ENCODE measurements around the gene ARGLU1.

DNA sequence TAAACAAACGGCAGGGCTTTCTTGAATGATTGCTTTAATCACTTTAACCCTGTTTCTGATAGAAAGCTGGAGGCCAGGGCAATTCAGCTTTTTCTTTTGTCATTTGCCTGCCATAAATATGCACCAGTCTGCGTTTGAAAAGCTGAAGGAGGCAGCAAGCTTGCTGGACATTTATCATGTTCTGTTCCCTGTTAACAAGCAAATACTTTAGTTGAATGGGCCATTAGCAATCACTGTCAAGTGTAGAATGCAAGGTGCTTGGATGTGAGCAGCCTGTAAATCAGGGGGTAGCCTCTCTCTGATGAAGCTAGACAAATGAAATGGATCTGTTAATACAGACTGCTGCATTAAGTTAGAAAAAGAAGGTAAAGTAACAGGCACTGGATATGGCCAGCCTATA lies 40.1 kb downstream of the ARGLU1 start:
- TF ChIP-seq TP53 (CRISPR knock-in tag; IDR thresholded peaks at IDR 0.05): no peak
- TF ChIP-seq, protein P1, sequence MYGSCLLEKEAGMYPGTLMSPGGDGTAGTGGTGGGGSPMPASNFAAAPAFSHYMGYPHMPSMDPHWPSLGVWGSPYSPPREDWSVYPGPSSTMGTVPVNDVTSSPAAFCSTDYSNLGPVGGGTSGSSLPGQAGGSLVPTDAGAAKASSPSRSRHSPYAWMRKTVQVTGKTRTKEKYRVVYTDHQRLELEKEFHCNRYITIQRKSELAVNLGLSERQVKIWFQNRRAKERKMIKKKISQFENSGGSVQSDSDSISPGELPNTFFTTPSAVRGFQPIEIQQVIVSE (CRISPR knock-in tag; IDR thresholded peaks at IDR 0.05; ENCODE audit: borderline replicate concordance): no peak
- no peak for TF ChIP-seq CBFB (CRISPR knock-in tag; IDR thresholded peaks at IDR 0.05; ENCODE audit: low read depth)
- TF ChIP-seq, protein P2, sequence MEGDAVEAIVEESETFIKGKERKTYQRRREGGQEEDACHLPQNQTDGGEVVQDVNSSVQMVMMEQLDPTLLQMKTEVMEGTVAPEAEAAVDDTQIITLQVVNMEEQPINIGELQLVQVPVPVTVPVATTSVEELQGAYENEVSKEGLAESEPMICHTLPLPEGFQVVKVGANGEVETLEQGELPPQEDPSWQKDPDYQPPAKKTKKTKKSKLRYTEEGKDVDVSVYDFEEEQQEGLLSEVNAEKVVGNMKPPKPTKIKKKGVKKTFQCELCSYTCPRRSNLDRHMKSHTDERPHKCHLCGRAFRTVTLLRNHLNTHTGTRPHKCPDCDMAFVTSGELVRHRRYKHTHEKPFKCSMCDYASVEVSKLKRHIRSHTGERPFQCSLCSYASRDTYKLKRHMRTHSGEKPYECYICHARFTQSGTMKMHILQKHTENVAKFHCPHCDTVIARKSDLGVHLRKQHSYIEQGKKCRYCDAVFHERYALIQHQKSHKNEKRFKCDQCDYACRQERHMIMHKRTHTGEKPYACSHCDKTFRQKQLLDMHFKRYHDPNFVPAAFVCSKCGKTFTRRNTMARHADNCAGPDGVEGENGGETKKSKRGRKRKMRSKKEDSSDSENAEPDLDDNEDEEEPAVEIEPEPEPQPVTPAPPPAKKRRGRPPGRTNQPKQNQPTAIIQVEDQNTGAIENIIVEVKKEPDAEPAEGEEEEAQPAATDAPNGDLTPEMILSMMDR (IDR thresholded peaks at IDR 0.05): no peak
- TF ChIP-seq TEAD4 (CRISPR knock-in tag; IDR thresholded peaks at IDR 0.05): no peak

Measured in WTC11 (cell line).